Measurements from ENCODE around the gene IGFBP2. TPM values are rescaled to one million over a fixed set of nuclear protein-coding genes. Genes with fewer than 3 reads are reported as not detected.

IGFBP2 gene
- total RNA-seq, 1 experiment from 2014 or later = 363 TPM

DNA sequence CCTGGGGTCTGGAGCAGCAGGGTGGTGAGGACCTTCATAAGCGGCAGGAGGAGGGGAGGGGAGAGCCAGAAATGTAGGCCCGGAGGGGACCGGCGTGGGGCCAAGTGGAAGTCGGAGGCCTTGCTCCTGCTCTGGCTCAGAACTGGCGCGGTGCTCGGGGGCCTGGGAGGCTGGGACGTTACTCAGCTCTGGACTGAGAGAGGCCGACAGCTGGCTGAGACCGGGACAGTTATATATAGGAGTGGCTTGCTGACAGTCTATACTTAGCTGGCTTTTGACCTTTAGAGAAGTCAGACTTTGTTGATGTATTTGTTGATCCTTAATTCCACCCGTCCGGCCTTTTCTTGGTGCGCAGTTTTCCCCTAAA is 46.4 kb downstream of the IGFBP2 start:
- Histone ChIP-seq H2BK15ac (ENCODE audit: low read depth, low read length) (no peak overlapping the region), H2BK5ac (ENCODE audit: insufficient read length, low read length) (no peak overlapping the region), H4K5ac (ENCODE audit: insufficient read length, low read depth, low read length) (no peak overlapping the region), H2BK120ac (ENCODE audit: low read depth, low read length, poor library complexity, severe bottlenecking) (no peak overlapping the region), H2BK20ac (ENCODE audit: low read depth, low read length, poor library complexity, severe bottlenecking) (no peak overlapping the region), H3K79me1 (ENCODE audit: insufficient read depth, low read depth, low read length, poor library complexity, severe bottlenecking) (no peaks in the 10 kb centered on the region), H2AFZ (ENCODE audit: low read length) (no peak overlapping the region), H3K27ac (ENCODE audit: insufficient read length, low read depth, low read length) (no peak overlapping the region), H3K79me2 (ENCODE audit: insufficient read depth, low read length) (no peaks in the 10 kb centered on the region), H4K20me1 (ENCODE audit: control insufficient read depth, insufficient read depth, insufficient read length) (no peaks in the 10 kb centered on the region), H2AK5ac (ENCODE audit: insufficient read length, low read length) (no peak overlapping the region), H3K23me2 (ENCODE audit: insufficient read length, low read depth, low read length, poor library complexity, severe bottlenecking) (no peaks in the 10 kb centered on the region), H3K56ac (ENCODE audit: insufficient read length, low read depth, low read length) (no peak overlapping the region), H3K9me3 (ENCODE audit: control insufficient read depth, low read depth, low read length) (no peaks in the 10 kb centered on the region), H3K4me1 (ENCODE audit: insufficient read depth, low read length) (peaks cover 5% of the 10 kb centered on the region; the same call in 1 of the 2 replicates), H3K4ac (ENCODE audit: low read depth, low read length) (no peak overlapping the region), H3K27me3 (ENCODE audit: insufficient read depth, low read length) (no peaks in the 10 kb centered on the region), H4K8ac (replicated peaks; ENCODE audit: insufficient read length, low read depth, low read length) (no peak overlapping the region), H3K9ac (ENCODE audit: extremely low read depth, insufficient read length, low read length) (no peak overlapping the region), H4K91ac (ENCODE audit: insufficient read length, low read depth, low read length) (no peak overlapping the region), H2BK12ac (ENCODE audit: insufficient read length, low read depth, low read length) (no peak overlapping the region), H3K18ac (ENCODE audit: insufficient read length, low read depth, low read length) (no peak overlapping the region), H3K14ac (ENCODE audit: insufficient read depth, low read length) (no peak overlapping the region), H3T11ph (ENCODE audit: low read length) (no peak overlapping the region), H3K4me2 (ENCODE audit: insufficient read depth, insufficient read length, low read length) (no peak overlapping the region), H3K23ac (ENCODE audit: insufficient read length, low read depth, low read length) (no peak overlapping the region)
- Mint-ChIP-seq H3K4me1 (peaks cover 17 to 23% of the 10 kb centered on the region in 2 experiments), H3K9me3 (no peaks in the 10 kb centered on the region), H3K36me3 (ENCODE audit: insufficient read depth in 1 of 3, low read depth in 3 of 3) (no peaks in the 10 kb centered on the region), H3K27ac (no peak overlapping the region), H3K27me3 (ENCODE audit: low read depth) (peaks cover 12% of the 10 kb centered on the region), H3K4me3 (no peak overlapping the region)
- TF ChIP-seq, protein P1, sequence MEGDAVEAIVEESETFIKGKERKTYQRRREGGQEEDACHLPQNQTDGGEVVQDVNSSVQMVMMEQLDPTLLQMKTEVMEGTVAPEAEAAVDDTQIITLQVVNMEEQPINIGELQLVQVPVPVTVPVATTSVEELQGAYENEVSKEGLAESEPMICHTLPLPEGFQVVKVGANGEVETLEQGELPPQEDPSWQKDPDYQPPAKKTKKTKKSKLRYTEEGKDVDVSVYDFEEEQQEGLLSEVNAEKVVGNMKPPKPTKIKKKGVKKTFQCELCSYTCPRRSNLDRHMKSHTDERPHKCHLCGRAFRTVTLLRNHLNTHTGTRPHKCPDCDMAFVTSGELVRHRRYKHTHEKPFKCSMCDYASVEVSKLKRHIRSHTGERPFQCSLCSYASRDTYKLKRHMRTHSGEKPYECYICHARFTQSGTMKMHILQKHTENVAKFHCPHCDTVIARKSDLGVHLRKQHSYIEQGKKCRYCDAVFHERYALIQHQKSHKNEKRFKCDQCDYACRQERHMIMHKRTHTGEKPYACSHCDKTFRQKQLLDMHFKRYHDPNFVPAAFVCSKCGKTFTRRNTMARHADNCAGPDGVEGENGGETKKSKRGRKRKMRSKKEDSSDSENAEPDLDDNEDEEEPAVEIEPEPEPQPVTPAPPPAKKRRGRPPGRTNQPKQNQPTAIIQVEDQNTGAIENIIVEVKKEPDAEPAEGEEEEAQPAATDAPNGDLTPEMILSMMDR (conservative IDR thresholded peaks at IDR 0.05) = no peak
- no CpG with 5 or more reads among the region's 14 CpGs for WGBS (ENCODE audit: extremely low coverage, insufficient read length, low lambda C conversion rate)
- no peak for DNase-seq
